HAP-1 (cell line): ENCODE results near the gene TTC34.

Experiments used
- DNase-seq, 2 experiments: peaks; one replicate each; pipeline ENCODE4 v3.0.0-alpha.2; 2016 to 2020; ENCODE audit warnings: low spot score in 2 of 2
- H3K27me3 ChIP-seq: fragments of 250-450 bp; sonication (Bioruptor Pico); 2 replicates; pipeline ENCODE4 v1.5.1; 2020; ENCODE audit warnings: low read depth, mild to moderate bottlenecking, moderate library complexity
- H3K36me3 ChIP-seq: fragments of 250-450 bp; sonication (Bioruptor Pico); replicated peaks from 2 replicates; pipeline ENCODE4 v1.5.1; 2020; ENCODE audit warnings: mild to moderate bottlenecking
- H3K4me1 ChIP-seq: fragments of 250-450 bp; sonication (Bioruptor Pico); 2 replicates; pipeline ENCODE4 v1.5.1; 2020; ENCODE audit warnings: mild to moderate bottlenecking
- H3K4me3 ChIP-seq: fragments of 250-450 bp; sonication (Bioruptor Pico); 2 replicates; pipeline ENCODE4 v1.5.1; 2020; ENCODE audit warnings: mild to moderate bottlenecking, moderate library complexity
- H3K9me3 ChIP-seq: fragments of 250-450 bp; sonication (Bioruptor Pico); 2 replicates; pipeline ENCODE4 v1.5.1; 2020; ENCODE audit warnings: mild to moderate bottlenecking, moderate library complexity
- in situ Hi-C: fragments of 300-500 bp; cut with MboI; formaldehyde crosslinking; loops from 3 replicates; pipeline ENCODE4 v1.14.3; 2020; ENCODE audit warnings: low sequenced_read_pairs, inconsistent platforms, mixed read lengths

The TTC34 gene

DNA sequence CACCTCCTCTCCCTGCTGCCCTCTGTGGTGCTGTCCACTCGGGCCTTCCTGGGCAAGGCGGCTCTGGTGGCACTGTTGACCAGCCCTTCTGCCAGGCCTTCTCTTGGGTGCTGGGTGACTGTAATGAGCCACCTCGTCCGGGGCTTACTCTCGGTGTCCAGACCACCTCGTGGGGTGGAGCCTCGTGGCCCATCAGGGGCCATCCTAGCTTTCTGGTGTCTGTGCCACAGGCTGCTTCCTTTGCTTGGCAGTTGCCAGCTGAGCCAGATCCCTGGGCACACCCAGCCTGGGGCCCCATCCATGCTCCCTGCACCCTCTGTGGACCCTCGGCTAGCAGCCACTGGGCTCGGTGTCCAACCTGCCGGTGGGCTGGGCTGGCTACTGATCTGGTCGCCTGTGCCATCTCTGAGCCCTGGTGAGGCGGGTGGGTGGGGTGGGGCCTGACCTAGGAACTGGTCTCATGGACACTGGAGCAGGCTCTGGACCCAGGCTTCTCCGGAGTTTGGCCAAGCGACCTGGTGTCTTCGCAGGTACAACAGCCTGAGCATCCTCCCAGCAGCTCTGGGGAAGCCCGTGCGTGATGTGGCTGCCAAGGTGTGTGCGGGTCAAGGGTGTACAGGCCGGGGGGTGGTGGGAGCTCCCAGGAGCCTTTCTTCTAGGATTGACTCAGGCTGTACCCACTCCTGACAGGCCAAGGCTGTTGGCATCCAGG lies 213.5 kb downstream of the TTC34 start:
- peaks cover 2% of the 10 kb centered on the region; the same call in 1 of the 2 replicates for H3K4me1 ChIP-seq
- DNase-seq = no peak
- in situ Hi-C loops = loop anchor here (10.0 kb wide), 1 partner anchor 173 kb away; the partner anchor contains the start of gene PEX10
- H3K36me3 ChIP-seq = no peaks in the 10 kb centered on the region
- H3K4me3 ChIP-seq = peak overlapping the region; percentile 65
- no peaks in the 10 kb centered on the region for H3K27me3 ChIP-seq
- H3K9me3 ChIP-seq = no peaks in the 10 kb centered on the region

- peaks cover 2% of the 10 kb centered on the region; the same call in 1 of the 2 replicates for H3K4me1 ChIP-seq
- no peaks in the 10 kb centered on the region for H3K9me3 ChIP-seq
- peaks cover 5% of the 10 kb centered on the region; the same call in 1 of the 2 replicates for H3K27me3 ChIP-seq
- H3K36me3 ChIP-seq = no peaks in the 10 kb centered on the region
- in situ Hi-C loops = loop anchor here (10.0 kb wide), 1 partner anchor 172 kb away; the partner anchor contains the start of gene PEX10
- DNase-seq = no peak
- peak overlapping the region; percentile 65 for H3K4me3 ChIP-seq
These were observed 214.2 kb downstream of the TTC34 start for GRCh38 chr1:2587071-2587859.

- Histone ChIP-seq H3K9me3 (no peaks in the 10 kb centered on the region), H3K36me3 (no peaks in the 10 kb centered on the region), H3K4me1 (peaks cover 2% of the 10 kb centered on the region; the same call in 1 of the 2 replicates), H3K4me3 (peak within 1 kb of the TSS; percentile 65), H3K27me3 (peaks cover 9% of the 10 kb centered on the region; the same call in 1 of the 2 replicates)
- in situ Hi-C loops = loop anchor here (10.0 kb wide), 1 partner anchor 172 kb away; the partner anchor contains the start of gene PEX10
- peak; percentile 97 to 99 for DNase-seq
These were observed 215.1 kb downstream of the TTC34 start, which contains the start of gene PRXL2B for GRCh38 chr1:2586154-2587070. TSS of gene PRXL2B (plus strand) at chr1:2586777. CDS start at chr1:2586886, 109 bp downstream.
